K562 (cell line): ENCODE measurements around the gene MDFIC.

Experiments used
- CEBPB ChIP-seq: fragments of 450-650 bp; IDR thresholded peaks from 2 replicates; pipeline ENCODE4 v1.6.1; 2016; ENCODE audit warnings: missing genetic modification characterization, missing compliant biosample characterization
- NFATC3 ChIP-seq: fragments of 450-650 bp; IDR thresholded peaks from 2 replicates; pipeline ENCODE4 v1.6.1; 2017; ENCODE audit warnings: mild to moderate bottlenecking
- NFRKB ChIP-seq: fragments of 450-650 bp; IDR thresholded peaks from 2 replicates; pipeline ENCODE4 v1.6.1; 2016; ENCODE audit warnings: low read depth
- NONO ChIP-seq, 2 experiments: fragments of 200-400 bp in 1 of 2; fragments of 450-650 bp in 1 of 2; formaldehyde crosslinking in 1 of 2; IDR thresholded peaks; 2 replicates each; pipeline ENCODE4 v1.6.1; 2017; ENCODE audit warnings: low read depth in 2 of 2, mild to moderate bottlenecking in 2 of 2, moderate library complexity in 2 of 2, low read length in 1 of 2
- NR1H2 ChIP-seq: sonication (generic); formaldehyde crosslinking; IDR thresholded peaks from 2 replicates; pipeline ENCODE4 v1.4.0; 2020; ENCODE audit warnings: mild to moderate bottlenecking, missing genetic modification reagents
- SP1 ChIP-seq: sonication (generic); formaldehyde crosslinking; IDR thresholded peaks from 2 replicates; pipeline ENCODE4 v1.8.1; 2022; ENCODE audit warnings: mild to moderate bottlenecking, missing genetic modification reagents
- TAF1 ChIP-seq: IDR thresholded peaks from 2 replicates; pipeline ENCODE4 v1.6.1; 2011; ENCODE audit warnings: mild to moderate bottlenecking, low read length, moderate library complexity; ENCODE audit not compliant: insufficient read depth, control insufficient read depth, severe bottlenecking; ENCODE audit errors: extremely low read depth
- ZNF77 ChIP-seq: fragments of 250-450 bp; sonication (Bioruptor Pico); IDR thresholded peaks from 2 replicates; pipeline ENCODE4 v1.5.0; 2020
- TF ChIP-seq, protein P1 (sequence below): sonication (generic); formaldehyde crosslinking; IDR thresholded peaks from 2 replicates; pipeline ENCODE4 v1.8.1; 2022; ENCODE audit warnings: missing genetic modification reagents
- TF ChIP-seq, protein P2 (sequence below): fragments of 450-650 bp; formaldehyde crosslinking; IDR thresholded peaks from 2 replicates; pipeline ENCODE4 v1.4.0; 2020; ENCODE audit warnings: mild to moderate bottlenecking, mixed read lengths

DNA sequence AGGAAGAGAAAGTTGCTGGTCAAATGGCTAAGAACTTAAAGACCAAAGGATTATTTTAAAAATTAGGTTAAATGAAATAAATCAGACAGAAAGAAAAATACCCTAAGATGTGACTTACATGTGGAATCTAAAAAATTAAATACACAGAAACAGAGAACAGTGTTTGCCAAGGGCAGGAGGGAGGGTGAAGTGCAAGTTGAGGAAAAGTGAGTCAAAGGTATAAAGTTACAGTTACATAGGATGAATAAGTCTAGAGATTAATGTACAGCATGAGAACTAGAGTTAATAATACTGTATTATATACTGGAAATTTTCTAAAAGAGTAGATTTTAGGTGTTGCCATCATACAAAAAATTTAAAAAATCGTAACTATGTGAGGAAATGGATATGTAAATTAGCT, 146.3 kb downstream of the MDFIC start:
- TF ChIP-seq NONO (IDR thresholded peaks at IDR 0.05; ENCODE audit: low read depth in 2 of 2, low read length in 1 of 2) (no peak), CEBPB (tag) (no peak), TAF1 (no peak), NFRKB (no peak), NR1H2 (CRISPR knock-in tag) (no peak), ZNF77 (CRISPR knock-in tag) (no peak), NFATC3 (no peak), SP1 (CRISPR knock-in tag) (no peak)
- TF ChIP-seq, protein P1, sequence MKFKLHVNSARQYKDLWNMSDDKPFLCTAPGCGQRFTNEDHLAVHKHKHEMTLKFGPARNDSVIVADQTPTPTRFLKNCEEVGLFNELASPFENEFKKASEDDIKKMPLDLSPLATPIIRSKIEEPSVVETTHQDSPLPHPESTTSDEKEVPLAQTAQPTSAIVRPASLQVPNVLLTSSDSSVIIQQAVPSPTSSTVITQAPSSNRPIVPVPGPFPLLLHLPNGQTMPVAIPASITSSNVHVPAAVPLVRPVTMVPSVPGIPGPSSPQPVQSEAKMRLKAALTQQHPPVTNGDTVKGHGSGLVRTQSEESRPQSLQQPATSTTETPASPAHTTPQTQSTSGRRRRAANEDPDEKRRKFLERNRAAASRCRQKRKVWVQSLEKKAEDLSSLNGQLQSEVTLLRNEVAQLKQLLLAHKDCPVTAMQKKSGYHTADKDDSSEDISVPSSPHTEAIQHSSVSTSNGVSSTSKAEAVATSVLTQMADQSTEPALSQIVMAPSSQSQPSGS, result no peak
- TF ChIP-seq, protein P2, sequence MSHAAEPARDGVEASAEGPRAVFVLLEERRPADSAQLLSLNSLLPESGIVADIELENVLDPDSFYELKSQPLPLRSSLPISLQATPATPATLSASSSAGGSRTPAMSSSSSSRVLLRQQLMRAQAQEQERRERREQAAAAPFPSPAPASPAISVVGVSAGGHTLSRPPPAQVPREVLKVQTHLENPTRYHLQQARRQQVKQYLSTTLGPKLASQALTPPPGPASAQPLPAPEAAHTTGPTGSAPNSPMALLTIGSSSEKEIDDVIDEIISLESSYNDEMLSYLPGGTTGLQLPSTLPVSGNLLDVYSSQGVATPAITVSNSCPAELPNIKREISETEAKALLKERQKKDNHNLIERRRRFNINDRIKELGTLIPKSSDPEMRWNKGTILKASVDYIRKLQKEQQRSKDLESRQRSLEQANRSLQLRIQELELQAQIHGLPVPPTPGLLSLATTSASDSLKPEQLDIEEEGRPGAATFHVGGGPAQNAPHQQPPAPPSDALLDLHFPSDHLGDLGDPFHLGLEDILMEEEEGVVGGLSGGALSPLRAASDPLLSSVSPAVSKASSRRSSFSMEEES (CRISPR knock-in tag), result no peak
